Hematopoietic multipotent progenitor cell treated with erythropoietin and hydrocortisone succinate and interleukin-3 and kit ligand, for 15 days (in vitro differentiated cells): ENCODE measurements around the gene LRRC8E.

Experiments used
- DNase-seq: peaks from one replicate; pipeline ENCODE4 v3.0.0-alpha.2; 2015; ENCODE audit warnings: low spot score

LRRC8E gene

DNA sequence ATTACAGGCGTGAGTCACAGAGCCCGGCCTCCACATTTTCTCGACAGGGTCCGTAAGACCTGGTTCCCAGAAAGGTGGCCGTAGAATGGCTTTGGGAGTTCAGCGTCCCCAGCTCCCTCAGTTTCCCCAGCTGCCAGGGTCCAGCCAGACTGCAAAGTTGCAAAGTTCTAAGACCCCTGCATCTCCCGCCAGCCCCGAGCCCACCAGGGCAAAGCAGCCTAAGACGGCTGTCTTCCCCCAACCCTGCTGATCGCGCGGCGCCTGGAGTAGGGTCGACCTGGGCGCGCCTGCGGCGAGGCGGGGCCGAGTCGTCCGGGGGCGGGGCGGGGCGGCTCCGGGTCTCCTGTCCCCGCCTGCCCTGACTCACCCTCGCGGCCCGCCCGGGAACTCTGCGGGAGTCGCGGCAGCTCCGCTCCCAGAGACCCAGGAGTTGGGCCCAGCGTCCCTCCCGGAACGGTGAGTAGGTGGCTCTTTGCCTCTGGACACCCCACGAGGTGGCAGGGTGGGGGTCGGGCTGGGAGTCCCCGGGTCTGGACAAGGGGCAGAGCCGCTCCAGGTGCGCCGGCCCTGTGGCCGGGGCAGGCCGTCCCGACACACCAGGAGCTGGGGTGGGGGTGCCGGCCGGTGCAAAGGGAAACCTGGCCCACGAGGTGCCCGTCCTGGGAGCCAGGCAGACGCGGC is at the start of gene LRRC8E:
LRRC8E (plus strand) TSS at position 366 of the 681 bp plus-strand sequence. CDS start 7,094 bp downstream, outside the sequence.
- DNase-seq: peak; percentile 15

DNA sequence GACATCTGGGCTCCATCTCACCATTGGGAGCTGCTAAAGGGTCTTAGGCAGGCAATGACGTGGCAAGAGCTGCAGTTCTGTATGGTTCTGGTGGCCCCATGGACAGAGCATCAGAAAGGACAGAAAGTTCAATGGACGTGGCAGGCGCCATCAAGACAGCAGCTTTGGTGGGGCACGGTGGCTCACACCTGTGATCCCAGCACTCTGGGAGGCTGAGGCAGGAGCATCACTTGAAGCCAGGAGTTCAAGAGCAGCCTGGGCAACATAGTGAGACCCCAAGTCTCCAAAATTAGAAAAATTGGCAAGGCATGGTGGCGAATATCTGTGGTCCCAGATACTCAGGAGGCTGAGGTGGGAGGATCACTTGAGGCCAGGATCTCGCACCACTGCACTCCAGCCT is 48.8 kb upstream of the LRRC8E start:
- no peak for DNase-seq

DNA sequence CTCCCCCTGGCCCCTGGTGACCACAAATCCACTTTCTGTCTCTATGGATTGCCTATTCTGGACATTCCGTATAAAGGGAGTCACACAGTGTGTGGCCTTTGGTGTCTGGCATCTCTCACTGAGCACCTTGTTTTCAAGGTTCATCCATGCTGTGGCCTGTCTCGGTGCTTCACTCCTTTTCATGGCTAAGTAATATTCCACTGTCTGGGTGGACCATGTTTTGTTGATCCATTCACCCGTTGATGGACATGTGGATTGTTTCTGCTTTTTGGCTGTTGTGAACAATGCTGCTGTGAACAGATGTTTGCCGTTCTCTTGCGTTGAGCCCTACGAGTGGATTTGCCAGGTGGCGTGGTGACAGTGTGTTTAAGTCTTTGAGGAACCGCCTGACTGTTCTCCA is 47.7 kb upstream of the LRRC8E start:
- no peak for DNase-seq

DNA sequence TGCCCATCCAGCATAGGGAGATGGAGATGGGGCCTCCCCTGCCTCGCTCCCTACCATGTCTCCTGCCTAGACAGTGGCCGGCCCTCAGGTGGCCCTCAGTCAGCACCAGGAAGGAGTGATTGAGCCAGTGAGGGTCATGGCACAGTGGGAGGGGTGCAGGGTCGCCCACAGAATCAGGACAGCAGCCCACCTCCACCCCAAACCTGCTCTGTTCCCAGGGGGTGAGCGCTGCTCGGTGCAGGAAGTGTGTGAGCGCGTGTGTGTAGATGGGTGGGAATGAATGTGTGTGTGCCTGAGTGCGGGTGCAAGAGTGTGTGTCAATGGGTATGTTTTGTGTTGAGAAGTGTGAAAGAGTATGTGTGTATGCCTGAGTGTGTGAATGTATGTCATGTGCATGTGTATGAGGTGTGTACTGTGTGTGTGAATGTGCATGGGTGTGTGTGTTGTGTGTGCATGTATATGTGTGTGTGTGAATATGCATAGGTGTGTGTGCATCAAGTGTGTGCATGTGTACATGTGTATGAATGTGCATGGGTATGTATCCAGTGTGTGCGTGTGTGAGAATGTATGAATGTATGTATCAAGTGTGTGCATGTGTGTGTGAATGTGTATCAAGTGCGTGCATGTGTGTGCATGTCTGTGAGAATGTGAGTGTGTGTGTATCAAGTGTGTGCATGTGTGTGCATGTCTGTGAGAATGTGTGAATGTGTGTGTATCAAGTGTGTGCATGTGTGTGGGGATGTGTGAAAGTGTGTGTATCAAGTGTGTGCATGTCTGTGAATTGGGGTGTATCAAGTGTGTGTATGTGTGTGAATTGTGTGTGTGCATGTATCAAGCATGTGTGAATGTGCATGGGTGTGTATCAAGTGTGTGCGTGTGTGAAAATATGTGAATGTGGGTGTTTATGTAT is 46.3 kb upstream of the LRRC8E start:
- no peak for DNase-seq

DNA sequence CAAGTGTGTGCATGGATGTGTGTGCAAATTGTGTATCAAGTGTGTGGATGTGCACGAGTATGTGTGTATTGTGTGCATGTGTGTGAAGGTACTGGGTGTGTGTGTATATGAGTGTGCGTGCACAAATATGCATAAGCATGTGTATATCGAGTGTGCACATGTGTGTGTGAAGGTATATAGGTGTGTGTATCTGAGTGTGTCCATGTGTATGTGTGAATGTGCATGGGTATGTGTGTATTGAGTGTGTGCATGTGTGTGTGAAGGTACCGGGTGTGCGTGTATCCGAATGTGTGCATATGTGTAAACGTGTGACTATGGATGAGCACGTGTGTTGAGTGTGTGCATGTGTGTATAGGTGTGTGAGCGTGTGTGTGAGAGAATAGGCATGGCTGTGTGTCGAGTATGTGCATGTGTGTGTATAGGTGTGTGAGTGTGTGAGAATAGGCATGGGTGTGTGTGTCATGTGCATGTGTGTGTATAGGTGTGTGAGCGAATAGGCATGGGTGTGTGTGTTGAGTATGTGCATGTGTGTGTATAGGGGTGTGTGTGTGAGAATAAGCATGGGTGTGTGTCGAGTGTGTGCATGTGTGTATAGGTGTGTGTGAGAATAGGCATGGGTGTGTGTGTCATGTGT is 45.5 kb upstream of the LRRC8E start:
- DNase-seq: no peak

DNA sequence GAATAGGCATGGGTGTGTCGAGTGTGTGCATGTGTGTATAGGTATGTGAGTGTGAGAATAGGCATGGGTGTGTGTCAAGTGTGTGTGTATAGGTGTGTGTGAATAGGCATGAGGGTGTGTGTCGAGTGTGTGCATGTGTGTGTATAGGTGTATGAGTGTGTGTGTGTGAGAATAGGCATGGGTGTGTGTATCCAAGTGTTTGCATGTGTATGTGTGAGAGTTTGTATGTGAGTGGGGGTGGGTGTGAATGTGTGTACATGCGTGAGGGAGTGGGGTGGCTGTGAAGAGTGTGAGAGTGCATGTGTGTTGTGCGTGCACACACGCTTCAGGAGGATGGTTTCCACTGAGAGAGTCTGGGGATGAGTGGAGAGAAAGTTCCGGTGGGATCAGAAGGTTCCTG is 44.8 kb upstream of the LRRC8E start:
- DNase-seq: no peak

DNA sequence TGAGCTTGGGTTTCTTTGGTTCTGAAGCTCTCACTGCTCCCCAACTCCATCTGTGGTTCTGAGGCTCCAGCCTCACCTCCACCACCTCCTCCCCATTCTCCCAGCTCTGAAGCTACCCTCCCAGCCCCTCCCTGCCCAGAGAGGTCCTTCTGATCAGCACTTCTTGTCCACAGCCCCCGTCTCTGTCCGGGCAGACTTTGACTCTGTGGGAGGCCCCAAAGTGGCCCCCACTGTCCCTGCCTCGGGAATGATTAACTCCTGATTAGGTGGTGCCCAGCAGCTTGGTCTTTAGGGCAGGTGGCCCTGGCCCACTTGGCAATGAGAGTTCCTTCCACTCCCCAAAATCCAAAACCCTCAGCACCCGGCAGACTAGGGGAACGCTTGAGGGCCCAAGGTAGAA is 43.9 kb upstream of the LRRC8E start:
- no peak for DNase-seq

DNA sequence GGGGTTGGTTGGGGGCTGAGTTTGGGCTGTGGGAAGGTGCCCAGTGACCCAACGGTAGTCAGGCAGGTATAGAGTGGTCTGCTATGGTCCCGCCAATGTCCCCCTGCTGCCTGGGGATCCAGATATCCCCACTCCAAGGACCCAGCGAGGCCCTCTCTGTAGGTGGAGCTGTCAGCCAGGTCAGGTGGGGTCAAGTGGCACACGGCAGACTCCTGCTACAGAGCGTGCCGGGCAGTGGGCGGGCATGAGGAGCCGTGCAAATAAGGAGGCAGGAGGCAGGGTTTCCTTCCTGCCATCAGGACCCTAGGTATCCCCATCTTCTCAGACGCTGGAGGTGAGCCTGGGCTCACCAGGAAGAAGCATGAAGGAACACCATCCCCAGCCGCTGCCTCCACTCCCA is 43.4 kb upstream of the LRRC8E start:
- DNase-seq: no peak

DNA sequence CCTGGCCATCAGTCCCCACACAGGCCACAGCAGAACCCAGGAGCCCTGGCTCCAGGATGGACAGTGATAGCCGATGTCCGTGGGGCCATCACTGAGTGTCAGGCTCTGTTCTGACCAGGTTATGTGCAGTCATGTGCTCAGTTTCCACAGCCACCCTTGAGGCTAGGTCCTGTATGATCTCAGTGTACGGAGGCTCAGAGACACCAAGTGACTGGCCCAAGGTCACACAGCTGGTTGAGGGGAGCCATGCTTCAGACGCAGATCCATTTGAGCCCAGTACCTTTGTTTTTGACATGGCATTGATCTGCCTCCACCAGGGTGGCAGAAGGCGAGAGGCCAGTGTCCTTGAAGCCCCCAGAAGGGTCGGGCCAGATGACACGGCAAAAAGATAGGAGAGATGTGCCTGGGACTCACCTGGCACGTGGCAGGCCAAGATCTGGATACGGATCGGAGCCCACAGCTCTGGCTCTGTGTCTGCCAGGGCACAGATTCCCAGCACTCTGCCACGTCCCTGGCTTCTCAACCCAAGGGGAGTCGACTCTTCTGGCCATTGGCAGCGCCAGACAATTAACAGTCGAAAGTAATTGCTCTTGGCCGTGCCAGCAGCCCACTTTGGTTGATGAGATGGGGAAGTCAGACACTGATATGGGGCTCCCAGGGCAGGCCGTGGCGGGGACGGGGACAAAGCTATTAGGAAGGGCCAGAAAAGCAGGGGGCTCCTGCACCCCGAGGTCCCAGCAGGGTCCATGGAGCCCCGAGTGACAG is 42.7 kb upstream of the LRRC8E start:
- no peak for DNase-seq

DNA sequence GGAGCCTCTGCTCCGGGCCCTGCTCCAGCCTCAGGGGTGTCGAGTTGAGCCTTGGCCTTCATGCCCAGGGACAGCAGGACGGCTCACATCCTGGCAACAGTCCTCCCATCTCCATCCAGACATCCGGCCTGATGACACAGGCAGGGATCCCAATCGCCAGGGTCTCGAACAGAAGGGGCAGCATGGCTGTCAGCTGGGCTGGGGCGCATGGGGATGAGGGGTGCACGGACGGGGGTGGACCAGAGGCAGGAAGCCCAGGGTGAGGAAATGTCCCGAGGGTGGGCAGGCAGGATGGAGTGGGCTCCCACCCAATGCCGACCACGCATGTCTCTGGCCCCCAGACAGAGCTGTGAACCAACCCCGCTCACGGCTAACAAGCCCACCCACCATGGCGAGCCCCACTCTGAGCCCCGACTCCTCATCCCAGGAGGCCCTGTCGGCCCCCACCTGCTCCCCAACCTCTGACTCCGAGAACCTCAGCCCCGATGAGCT is 42.1 kb upstream of the LRRC8E start:
- DNase-seq: no peak

DNA sequence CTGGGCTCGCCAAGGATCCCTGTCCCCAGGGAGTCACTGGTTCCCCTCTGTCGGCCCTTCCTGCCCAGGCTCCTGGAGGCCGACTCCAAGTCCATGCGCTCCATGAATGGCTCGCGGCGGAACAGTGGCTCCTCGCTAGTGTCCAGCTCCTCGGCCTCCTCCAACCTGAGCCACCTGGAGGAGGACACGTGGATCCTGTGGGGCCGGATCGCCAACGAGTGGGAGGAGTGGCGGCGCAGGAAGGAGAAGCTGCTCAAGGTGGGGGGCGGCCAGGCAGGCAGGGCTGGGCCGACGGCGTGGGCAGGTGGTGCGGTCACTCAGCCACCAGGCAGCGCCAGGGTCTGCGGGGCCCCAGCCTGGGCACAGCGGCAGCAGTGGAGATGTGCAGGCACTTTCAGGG is 40.6 kb upstream of the LRRC8E start:
- DNase-seq: no peak

DNA sequence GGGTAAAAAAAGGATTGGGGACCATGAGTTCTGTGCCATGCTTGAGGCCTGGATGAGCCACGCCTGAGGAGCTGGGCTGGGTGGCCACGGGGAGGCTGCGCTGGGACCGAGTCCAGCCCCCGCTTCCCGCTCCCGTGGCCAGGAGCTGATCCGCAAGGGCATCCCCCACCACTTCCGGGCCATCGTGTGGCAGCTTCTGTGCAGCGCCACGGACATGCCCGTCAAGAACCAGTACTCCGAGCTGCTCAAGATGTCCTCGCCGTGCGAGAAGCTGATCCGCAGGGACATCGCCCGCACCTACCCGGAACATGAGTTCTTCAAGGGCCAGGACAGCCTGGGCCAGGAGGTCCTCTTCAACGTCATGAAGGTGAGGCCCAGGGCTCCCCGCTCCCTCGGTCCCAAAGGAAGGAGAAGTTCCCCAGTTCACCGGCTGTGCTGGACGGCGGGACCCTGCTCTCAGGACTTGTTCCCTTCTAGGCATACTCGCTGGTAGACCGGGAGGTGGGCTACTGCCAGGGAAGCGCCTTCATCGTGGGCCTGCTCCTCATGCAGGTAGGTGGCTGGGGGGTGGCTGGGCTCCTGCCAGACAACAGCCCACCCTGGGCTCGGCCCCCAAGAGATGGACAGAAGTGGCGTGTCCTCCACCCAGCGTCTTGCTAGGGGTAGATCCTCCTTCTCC is 39.4 kb upstream of the LRRC8E start:
- DNase-seq: no peak

DNA sequence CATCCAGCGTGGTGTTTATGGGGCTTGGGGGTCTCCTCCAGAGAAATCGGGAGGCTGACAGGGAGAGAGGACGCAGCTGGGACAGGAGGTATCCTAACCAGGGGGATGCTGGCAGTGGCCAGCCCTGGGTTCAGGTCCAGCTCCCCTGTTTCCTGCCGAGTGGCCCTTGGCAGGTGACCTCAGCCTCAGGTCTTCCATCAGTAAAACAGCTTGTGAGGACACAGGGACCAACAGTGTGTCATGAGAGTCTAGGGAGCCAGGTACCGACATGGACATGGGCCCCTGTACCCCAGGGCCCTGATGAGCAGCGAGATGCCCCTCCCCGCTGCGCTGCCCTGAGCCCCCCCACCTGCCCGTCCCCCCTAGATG is 38.7 kb upstream of the LRRC8E start:
- no peak for DNase-seq

DNA sequence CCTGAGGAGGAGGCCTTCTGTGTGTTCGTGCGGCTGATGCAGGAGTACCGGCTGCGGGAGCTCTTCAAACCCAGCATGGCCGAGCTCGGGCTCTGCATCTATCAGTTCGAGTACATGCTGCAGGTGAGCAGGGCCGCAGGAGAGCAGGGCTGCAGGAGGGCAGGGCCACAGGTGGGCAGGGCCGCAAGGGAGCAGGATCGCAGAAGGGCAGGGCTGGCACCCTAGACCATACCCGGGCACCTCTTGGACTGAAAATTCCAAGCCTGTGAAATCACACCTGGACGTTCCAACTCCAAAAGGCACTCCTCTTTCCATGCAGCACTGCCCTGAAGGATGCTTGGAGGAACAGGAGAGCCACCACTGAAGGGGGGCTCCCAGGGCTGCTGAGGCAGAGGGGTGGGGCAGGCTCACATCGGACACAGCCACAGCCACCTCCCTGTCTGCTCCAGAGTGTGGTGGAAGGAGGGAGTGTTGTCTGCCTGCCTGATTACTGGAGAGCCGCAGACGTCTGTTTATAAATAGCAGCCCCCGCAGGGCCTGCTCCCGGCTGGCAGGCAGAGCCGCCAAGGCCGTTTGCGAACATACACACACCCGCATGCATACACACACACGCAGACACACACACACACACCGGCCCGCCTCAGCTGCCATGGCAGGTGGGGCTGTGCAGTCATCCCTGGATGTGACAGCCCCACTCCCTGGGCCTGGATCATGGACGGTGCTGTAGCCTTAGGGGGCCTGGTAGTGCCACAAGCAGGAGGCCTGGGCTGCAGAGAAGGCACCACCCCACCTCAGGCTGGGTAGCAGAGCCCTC is 38.1 kb upstream of the LRRC8E start:
- no peak for DNase-seq

DNA sequence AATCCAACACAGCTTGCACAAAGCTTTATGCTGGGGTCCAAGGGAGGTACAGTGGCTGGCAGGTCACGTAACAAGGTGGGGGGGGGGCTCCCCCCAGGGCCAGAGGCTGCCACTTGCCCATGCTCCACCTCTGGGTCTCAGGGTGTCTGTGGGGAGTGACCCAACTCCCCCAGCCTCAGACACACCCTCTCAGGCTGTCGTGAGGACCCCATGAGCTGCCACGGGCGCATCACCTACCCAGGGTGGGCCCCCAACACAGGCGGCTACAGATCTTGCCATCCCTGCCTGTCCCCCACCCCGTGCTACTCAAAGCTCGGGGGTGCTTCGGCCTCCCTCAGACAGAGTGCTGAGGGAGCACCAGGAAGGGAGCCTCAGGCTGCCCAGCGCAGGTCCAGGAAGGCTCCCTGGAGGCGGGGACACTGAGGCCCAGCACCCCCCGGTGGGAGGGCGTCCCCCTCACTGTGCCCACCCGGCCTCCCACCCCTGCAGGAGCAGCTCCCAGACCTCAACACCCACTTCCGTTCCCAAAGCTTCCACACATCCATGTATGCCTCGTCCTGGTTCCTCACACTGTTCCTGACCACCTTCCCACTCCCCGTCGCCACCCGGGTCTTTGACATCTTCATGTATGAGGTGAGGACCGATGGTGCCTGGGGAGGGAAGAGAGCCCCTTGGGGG is 37.2 kb upstream of the LRRC8E start:
- DNase-seq: no peak

DNA sequence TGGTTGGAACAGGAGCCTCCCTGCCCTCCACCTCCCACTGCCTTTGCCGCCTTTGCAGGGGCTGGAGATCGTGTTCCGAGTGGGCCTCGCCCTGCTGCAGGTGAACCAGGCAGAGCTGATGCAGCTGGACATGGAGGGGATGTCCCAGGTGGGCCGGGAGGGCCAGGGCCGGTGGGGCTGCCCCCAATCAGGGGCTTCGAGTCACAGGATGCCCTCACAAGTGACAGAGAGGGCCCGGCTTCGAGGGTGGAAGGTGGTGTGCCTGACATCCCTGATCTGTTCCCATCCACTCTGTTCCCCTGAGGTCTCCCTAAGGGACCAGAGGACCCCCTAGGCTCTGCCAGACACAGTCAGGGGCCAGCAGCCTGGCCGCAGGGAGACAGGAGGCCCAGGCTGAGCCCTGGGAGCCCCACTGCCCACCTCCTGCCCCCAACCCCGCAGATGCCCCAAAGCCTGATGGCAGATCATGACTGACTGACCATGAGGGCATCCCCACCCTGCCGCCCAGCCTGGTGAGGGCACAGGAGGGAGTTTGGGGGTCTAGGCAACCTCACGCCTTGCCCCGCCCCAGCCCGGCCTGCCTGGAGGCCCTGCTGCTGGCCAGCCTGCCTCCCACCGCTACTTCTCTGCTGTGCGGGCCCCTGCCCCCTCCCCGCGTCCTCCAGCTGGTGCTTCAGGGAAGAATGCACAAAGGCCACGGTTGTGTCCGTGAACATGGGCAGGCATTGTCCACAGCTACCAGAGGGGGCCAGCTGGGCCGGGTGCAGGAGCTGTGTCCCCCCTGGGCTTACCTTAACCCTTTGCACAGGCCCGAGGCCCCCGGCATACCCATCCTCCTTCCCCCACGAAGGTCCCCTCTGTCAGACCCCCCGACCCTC is 36.4 kb upstream of the LRRC8E start:
- no peak for DNase-seq

DNA sequence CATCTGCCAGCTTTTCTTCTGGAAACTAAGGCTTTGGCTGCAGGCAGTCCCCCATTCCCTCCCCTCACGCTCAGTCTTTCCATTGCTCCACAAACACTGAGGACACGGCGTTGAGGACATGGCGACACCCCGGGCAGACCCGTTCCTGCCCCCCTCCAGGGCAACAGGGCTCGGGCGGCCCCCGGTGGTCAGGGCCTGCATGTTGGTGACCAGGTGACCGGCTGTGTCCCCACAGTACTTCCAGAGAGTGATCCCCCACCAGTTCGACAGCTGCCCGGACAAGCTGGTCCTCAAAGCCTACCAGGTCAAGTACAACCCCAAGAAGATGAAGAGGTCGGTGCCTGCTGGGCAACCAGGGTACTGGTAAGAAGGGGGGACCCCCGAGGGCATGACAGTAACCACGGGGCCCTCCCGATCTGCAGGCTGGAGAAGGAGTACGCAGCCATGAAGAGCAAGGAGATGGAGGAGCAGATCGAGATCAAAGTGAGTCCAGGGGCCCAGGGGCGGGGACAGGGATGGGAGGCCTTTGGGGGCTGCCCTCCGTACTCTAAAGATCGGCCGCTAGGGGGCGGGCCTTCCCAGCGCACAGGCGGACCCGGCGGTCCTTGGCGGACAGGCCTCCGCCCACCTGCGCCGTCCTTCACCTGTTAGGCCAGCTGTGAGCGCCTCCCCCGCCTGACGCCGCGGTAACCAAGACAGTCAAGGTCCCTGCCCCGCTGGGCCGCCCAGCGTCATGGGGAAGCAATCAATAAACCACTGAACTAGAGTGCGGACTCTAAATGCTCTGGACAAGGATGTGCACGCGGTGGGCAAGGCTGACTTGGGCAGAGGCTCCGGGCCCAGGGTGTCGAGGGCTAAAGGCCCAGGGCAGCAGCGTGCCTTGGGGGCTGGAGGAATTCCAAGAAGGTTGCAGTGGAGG is 35.2 kb upstream of the LRRC8E start:
- peak; percentile 64 for DNase-seq

DNA sequence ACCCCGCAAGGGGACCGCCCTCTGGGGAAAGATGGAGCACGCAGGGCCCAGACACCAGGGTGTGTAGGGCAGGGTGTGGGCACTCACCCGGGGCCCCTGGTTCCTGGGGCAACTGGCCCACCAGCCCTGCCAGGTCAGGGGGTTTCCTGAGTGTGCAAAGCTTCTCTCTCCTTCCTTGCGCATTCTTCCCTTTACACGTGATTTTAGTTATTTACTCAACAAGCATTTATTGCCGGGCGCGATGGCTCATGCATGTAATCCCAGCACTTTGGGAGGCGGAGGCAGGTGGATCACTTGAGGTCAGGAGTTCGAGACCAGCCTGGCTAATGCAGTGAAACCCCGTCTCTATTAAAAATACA is 34.6 kb upstream of the LRRC8E start:
- DNase-seq: no peak
